Skeletal muscle tissue (tissue), 4 donors: ENCODE measurements around the gene TRAPPC6A. TPM values are rescaled to one million over a fixed set of nuclear protein-coding genes. Genes with fewer than 3 reads are reported as not detected.
A peak's percentile ranks its signal among the peaks of the same experiment; 100 is the strongest.

Experiments
- H3K27ac ChIP-seq: one replicate; pipeline ENCODE4 v1.7.0; 2013; ENCODE audit warnings: mild to moderate bottlenecking, low read depth, low read length, inconsistent platforms
- H3K27me3 ChIP-seq, 3 donors: one replicate each; pipeline ENCODE4 v1.7.0; 2013; ENCODE audit warnings: low read length in 3 of 3; ENCODE audit not compliant: control insufficient read depth in 3 of 3, insufficient read depth in 3 of 3
- H3K36me3 ChIP-seq, 3 donors: one replicate each; pipeline ENCODE4 v1.7.0; 2013; ENCODE audit warnings: low read length in 3 of 3; ENCODE audit not compliant: control insufficient read depth in 3 of 3, insufficient read depth in 3 of 3
- H3K4me1 ChIP-seq, 3 donors: one replicate each; pipeline ENCODE4 v1.7.0; 2013; ENCODE audit warnings: low read length in 3 of 3, mild to moderate bottlenecking in 3 of 3; ENCODE audit not compliant: control insufficient read depth in 3 of 3, insufficient read depth in 3 of 3
- H3K4me3 ChIP-seq, 3 donors: one replicate each; pipeline ENCODE4 v1.7.0; 2013; ENCODE audit warnings: low read length in 3 of 3
- H3K9ac ChIP-seq, 3 donors: one replicate each; pipeline ENCODE4 v1.7.0; 2013; ENCODE audit warnings: low read length in 3 of 3, mild to moderate bottlenecking in 3 of 3, moderate library complexity in 2 of 3, low read depth in 1 of 3
- H3K9me3 ChIP-seq, 3 donors: one replicate each; pipeline ENCODE4 v1.7.0; 2013; ENCODE audit warnings: low read length in 3 of 3; ENCODE audit not compliant: control insufficient read depth in 3 of 3
- total RNA-seq: library from RNA; depleted of rRNA; stranded (reverse); fragments of >200 nt; gene quantifications from one replicate; pipeline ENCODE4 v1.2.3, GENCODE V29; 2014
- donor health status: Osteomylitis.

TRAPPC6A gene
- total RNA-seq, 1 donor from 2014 or later: 15.1 TPM

DNA sequence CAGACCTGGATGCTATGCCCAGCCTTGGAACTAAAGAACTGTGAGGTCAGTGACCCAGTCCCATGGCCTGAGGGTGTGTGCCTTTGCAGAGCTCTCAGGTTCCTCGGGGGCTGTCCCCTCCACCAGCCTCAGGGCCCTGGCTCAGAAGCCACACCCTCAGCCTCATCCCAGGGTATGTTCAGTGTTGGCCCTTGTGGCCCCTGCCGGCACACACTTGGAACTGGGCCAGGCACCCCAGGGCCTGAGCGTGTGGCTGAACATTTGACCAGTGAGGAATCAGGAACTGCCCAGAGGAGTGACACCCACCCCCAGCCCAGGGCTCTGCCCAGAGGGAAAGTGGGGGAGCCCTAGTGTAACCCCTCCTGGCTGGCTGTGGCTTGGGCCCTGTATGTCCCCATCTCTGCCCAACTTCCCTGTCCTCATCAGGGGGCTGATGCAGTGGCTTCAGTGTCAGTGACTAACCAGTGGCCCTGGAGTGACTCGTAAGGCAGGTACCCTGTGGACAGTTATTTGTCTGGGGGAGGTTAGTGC, 27.2 kb downstream of the TRAPPC6A start:
- Histone ChIP-seq H3K27ac (no peak overlapping the region), H3K4me3 (no peak overlapping the region), H3K4me1 (peaks cover 15 to 28% (median 24%) of the 10 kb centered on the region in 3 donors), H3K9ac (peak overlapping the region in 1 of 3 donors; percentile 8), H3K27me3 (peaks cover 34 to 46% (median 45%) of the 10 kb centered on the region in 3 donors), H3K9me3 (no peaks in the 10 kb centered on the region), H3K36me3 (peaks cover 2 to 5% (median 3%) of the 10 kb centered on the region in 3 donors)

DNA sequence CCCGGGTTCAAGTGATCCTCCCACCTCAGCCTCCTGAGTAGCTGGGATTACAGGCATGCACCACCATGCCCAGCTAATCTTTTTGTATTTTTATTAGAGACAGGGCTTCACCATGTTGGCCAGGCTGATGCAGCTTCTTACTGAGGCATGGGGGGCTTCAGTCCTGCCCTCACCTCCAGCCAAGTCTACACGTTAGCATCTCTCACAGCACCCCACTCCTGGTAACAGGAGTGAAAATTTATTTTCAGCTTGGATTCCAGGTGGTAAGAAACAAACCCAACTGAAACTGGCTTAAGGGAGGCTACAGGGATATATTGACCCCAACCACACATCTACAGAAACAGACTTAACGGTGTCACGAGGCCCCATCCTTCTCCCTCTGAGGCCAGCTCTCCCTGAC, 27.9 kb downstream of the TRAPPC6A start:
- Histone ChIP-seq H3K9ac (no peak overlapping the region), H3K4me1 (peaks cover 15 to 28% (median 24%) of the 10 kb centered on the region in 3 donors), H3K9me3 (no peaks in the 10 kb centered on the region), H3K4me3 (no peak overlapping the region), H3K36me3 (peaks cover 3 to 8% (median 6%) of the 10 kb centered on the region in 3 donors), H3K27me3 (peaks cover 34 to 45% (median 43%) of the 10 kb centered on the region in 3 donors), H3K27ac (no peak overlapping the region)

GRCh38 chr19:45149129-45149528, 28.9 kb downstream of the TRAPPC6A start:
- no peak overlapping the region for H3K27ac ChIP-seq
- no peak overlapping the region for H3K4me3 ChIP-seq
- peaks cover 34 to 40% (median 39%) of the 10 kb centered on the region in 3 donors for H3K27me3 ChIP-seq
- no peaks in the 10 kb centered on the region for H3K9me3 ChIP-seq
- no peak overlapping the region for H3K9ac ChIP-seq
- H3K36me3 ChIP-seq: peaks cover 3 to 12% (median 10%) of the 10 kb centered on the region in 3 donors
- peaks cover 15 to 28% (median 24%) of the 10 kb centered on the region in 3 donors for H3K4me1 ChIP-seq

DNA sequence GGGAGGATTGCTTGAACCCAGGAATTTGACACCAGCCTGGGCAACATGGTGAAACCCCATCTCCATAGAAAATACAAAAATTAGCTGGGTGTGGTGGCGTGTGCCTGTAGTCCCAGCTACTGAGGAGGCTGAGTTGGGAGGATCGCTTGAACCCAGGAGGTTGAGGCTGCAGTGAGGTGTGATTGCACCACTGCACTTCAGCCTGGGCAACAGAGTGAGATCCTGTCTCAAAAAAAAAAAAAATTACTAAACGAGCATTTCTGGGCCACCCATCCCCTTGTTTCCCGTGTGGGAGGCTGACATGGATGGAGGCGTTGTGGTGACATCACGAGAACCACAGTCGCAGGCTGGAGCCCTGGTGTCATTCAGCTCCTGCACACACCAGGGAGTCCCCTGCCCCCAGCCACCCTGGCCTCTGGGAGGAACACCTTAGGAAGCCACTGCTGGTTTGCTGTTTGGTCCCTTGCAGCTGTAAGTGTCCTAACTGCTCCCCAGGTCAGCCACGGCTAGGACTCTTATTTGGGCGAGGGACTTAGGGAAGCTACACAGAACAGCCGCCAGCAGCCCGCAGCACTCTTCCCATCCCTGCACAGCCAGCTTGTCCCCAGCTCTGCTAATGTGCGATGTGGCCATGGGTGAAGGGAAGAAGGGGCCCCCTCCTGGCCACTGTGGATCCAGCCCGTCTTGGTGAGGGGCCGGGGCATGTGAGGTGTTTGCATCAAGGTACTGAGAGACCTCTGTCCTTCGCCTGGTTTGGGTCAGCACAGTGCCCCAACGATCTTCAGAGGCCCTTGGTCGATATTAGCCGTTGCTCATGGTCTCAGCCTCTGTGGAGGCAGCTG, 30.0 kb downstream of the TRAPPC6A start:
- Histone ChIP-seq H3K27ac (no peak overlapping the region), H3K9me3 (no peaks in the 10 kb centered on the region), H3K4me1 (peaks cover 7 to 17% (median 14%) of the 10 kb centered on the region in 3 donors), H3K36me3 (peaks cover 8 to 18% (median 15%) of the 10 kb centered on the region in 3 donors), H3K27me3 (peaks cover 27 to 30% (median 29%) of the 10 kb centered on the region in 3 donors), H3K4me3 (no peak overlapping the region), H3K9ac (no peak overlapping the region)

- Histone ChIP-seq H3K27me3 (peaks cover 15 to 17% (median 16%) of the 10 kb centered on the region in 3 donors), H3K36me3 (peaks cover 13 to 29% (median 24%) of the 10 kb centered on the region in 3 donors), H3K9ac (no peak overlapping the region), H3K4me1 (peaks cover 0 to 4% (median 1%) of the 10 kb centered on the region in 3 donors), H3K27ac (no peak overlapping the region), H3K9me3 (no peaks in the 10 kb centered on the region), H3K4me3 (no peak overlapping the region)
These were observed 31.3 kb downstream of the TRAPPC6A start for GRCh38 chr19:45146741-45147205.

DNA sequence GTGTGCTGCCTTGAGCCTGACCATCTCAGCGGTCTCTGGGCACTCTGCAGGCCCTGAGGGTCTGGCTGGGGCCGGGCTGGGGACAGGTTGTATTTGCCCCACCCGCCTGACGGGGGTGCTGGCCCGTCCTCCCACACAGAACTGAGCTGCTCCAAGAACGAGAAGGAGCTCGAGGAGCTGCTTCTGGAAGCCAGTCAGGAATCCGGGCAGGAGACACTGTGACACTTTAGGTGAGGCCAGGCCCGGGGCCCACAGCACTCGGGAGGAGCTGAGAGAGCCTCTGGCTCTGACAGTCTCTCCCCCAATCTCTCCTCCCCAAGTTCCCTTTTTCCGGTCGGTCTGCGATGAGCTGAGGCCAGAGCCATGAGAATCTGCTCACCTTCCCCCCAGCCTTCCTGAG, 31.8 kb downstream of the TRAPPC6A start:
- H3K9me3 ChIP-seq: no peaks in the 10 kb centered on the region
- H3K27ac ChIP-seq: no peak overlapping the region
- H3K9ac ChIP-seq: no peak overlapping the region
- H3K36me3 ChIP-seq: peaks cover 17 to 34% (median 26%) of the 10 kb centered on the region in 3 donors
- H3K27me3 ChIP-seq: peaks cover 9 to 12% (median 11%) of the 10 kb centered on the region in 3 donors
- H3K4me1 ChIP-seq: peaks cover 0 to 4% (median 0%) of the 10 kb centered on the region in 3 donors
- H3K4me3 ChIP-seq: no peak overlapping the region

DNA sequence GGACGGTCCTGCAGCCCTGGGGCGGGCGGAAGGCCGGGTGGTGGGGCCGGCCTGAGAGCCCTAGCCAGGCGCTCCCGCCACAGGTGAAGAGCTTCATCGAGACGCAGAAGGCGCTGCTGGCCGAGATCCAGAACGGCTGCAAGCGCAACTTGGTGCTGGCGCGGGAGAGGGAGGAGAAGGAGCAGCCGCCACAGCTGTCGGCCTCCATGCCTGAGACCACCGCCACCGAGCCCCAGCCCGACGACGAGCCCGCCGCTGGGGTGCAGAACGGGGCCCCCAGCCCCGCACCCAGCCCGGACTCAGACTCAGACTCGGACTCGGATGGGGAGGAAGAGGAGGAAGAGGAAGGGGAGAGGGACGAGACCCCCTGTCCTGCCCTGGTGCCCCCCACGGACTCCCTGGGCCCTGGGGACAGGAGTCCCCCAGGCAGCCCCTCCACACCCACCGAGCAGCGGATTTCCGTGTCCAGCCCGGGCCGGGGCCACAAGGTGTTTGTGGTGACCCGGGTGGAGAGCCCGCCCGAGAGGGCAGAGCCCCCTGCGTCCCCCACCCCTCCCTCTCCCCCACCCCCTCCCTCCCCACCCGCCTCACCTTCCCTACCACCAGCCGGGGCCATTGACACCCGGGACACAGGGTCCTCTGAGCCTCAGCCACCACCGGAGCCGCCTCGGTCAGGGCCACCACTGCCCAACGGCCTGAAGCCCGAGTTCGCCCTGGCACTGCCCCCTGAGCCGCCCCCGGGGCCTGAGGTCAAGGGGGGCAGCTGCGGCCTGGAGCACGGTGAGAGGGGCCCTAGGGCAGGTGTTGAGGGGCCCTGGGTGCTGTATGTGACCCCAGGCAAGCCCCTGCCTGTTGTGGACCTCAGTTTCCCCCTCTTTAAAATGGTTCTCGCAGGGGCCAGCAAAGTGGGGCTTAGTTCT, 32.5 kb downstream of the TRAPPC6A start:
- Histone ChIP-seq H3K4me3 (no peak overlapping the region), H3K9me3 (no peaks in the 10 kb centered on the region), H3K27me3 (peaks cover 3 to 4% (median 4%) of the 10 kb centered on the region in 3 donors), H3K9ac (no peak overlapping the region), H3K27ac (no peak overlapping the region), H3K36me3 (peaks cover 20 to 37% (median 30%) of the 10 kb centered on the region in 3 donors), H3K4me1 (peaks cover 0 to 4% (median 0%) of the 10 kb centered on the region in 3 donors)

GRCh38 chr19:45144431-45145269, 33.4 kb downstream of the TRAPPC6A start:
- Histone ChIP-seq H3K9me3 (no peaks in the 10 kb centered on the region), H3K4me3 (no peak overlapping the region), H3K4me1 (peaks cover 0 to 4% (median 0%) of the 10 kb centered on the region in 3 donors), H3K9ac (no peak overlapping the region), H3K27me3 (peaks cover 0 to 3% (median 0%) of the 10 kb centered on the region in 3 donors), H3K27ac (no peak overlapping the region), H3K36me3 (peaks cover 20 to 37% (median 30%) of the 10 kb centered on the region in 3 donors)

- Histone ChIP-seq H3K27ac (no peak overlapping the region), H3K36me3 (peaks cover 20 to 37% (median 30%) of the 10 kb centered on the region in 3 donors)
These were observed 35.3 kb downstream of the TRAPPC6A start for GRCh38 chr19:45142726-45143110.

More at GRCh38 chr19:45142726-45143110, 35.3 kb downstream of the TRAPPC6A start:
- Histone ChIP-seq H3K4me3 (no peak overlapping the region), H3K4me1 (peaks cover 0 to 4% (median 0%) of the 10 kb centered on the region in 3 donors), H3K9me3 (no peaks in the 10 kb centered on the region), H3K27me3 (no peaks in the 10 kb centered on the region), H3K9ac (no peak overlapping the region)
